OCI-LY3 (cell line): ENCODE measurements around the gene UGT1A3.

Experiments used
- CTCF ChIP-seq: fragments of 200-600, 300-600 bp; sonication (generic); IDR thresholded peaks from 2 replicates; pipeline ENCODE4 v1.5.1; 2014; ENCODE audit warnings: antibody characterized with exemption, low read length, low read depth
- EZH2phosphoT487 ChIP-seq: fragments of 200-600 bp; shearing (Covaris generic); IDR thresholded peaks from 2 replicates; pipeline ENCODE4 v1.6.1; 2018; ENCODE audit warnings: antibody characterized with exemption, mixed run types, low read depth

GRCh38 chr2:233743464-233744259 is 14.8 kb downstream of the UGT1A3 start:
- TF ChIP-seq CTCF, result no peak
- no peak for TF ChIP-seq EZH2phosphoT487
